GM12874 (cell line): ENCODE results near the gene CPAMD8.

ENCODE experiments used
- CTCF ChIP-seq: IDR thresholded peaks from 2 replicates; pipeline ENCODE4 v1.5.1; 2011; ENCODE audit warnings: low read depth, mild to moderate bottlenecking, control low read depth, low read length, moderate library complexity; ENCODE audit not compliant: insufficient read depth

Gene CPAMD8

DNA sequence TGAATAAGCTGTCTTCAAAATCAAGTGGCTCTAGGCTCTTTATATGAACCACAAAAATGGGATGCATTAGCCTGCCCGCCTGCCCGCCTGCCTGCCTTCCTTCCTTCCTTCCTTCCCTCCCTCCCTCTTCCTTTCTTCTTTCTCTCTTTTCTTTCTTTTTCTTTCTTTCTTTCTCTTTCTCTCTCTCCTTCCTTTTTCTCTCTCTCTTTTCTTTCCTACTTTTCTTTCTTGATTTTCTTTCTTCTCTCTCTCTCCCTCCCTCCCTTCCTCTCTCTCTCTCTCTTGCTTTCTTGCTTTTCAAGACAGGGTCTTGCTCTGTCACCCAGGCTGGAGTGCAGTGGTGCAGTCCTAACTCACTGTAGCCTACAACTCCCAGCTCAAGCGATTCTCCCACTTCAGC is 110.9 kb downstream of the CPAMD8 start:
- no peak for TF ChIP-seq CTCF

DNA sequence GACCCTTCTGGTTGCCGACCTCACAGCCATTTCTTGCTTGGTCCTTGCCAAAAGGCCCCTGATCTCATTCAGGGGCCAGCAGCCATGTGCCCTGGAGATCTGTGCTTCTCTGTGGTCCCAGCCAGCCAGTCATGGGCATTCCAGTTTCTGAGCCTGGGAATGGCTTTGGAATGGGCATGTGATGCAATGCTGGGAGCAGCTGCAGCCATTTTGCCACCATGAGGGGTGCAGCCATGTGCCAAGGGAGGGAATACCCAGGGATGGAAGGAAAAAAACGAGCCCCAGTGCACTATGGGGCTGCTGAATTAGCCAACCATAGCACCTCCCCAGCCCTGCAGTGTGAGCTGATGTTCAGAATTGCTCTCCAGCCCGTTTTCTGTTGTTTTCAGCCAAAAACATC is 111.5 kb downstream of the CPAMD8 start:
- TF ChIP-seq CTCF, result no peak

DNA sequence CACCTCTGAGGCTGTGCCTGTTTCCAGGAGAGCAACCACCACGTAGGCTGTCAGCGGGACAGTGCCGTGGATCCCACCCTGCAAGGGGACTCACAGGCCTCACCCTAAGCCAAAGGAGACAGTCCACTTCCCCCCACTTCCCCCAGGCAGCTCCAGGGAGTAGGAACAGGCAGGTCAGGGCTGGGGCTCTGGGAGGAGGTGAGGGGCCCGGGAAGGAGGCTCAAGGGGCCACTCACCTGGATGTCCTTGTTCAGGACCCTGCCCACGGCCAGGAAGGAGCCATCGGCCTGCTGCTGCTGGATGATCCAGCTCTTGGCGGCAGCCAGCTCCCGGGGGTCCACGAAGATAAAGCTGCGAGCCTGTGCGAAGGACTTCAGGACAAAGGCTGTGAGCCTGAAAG is 112.2 kb downstream of the CPAMD8 start:
- TF ChIP-seq CTCF, result no peak

DNA sequence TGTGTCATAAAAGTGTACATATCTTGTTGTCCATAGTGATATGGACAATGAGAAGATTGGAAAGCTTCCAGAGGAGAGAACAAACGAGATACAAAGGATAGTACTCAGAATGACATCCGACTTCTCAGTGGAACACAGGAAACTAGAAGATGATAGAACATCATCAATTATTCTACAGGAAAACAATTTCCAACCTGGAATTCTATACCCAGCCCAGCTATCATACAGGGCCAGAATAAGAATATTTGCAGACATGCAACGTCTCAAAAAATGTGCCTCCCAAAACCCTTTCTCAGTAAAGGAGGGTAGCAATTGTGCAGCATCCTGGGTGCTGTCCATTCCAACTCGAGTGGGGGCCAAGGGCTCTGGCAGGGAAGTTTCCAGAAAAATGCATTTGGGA is 113.8 kb downstream of the CPAMD8 start:
- no peak for TF ChIP-seq CTCF

DNA sequence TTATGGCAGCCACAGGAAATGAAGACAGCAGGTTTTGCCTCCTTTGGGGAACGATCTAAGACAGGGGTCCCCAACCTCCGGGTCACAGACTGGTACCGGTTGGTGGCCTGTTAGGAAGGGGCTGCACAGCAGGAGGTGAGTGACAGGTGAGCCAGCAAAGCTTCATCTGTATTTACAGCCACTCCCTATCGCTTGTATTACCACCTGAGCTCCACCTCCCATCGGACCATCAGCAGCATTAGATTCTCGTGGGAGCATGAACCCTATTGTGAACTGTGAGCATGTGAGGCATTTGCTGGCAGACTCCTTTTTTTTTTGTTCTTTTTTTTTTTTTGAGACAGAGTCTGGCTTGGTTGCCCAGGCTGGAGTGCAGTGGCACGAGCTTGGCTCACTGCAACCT is 115.6 kb downstream of the CPAMD8 start:
- no peak for TF ChIP-seq CTCF

GRCh38 chr19:16908759-16909158 is 117.9 kb downstream of the CPAMD8 start:
- TF ChIP-seq CTCF, result no peak

GRCh38 chr19:16904599-16904998 is 122.0 kb downstream of the CPAMD8 start:
- no peak for TF ChIP-seq CTCF

GRCh38 chr19:16903347-16903746 is 123.3 kb downstream of the CPAMD8 start:
- TF ChIP-seq CTCF, result no peak
